ENCODE results near the gene ITPK1. TPM values are rescaled to one million over a fixed set of nuclear protein-coding genes. Genes with fewer than 3 reads are reported as not detected.

The ITPK1 gene
- total RNA-seq, 2 experiments from 2014 or later, result 28.1 to 35.2 TPM

DNA sequence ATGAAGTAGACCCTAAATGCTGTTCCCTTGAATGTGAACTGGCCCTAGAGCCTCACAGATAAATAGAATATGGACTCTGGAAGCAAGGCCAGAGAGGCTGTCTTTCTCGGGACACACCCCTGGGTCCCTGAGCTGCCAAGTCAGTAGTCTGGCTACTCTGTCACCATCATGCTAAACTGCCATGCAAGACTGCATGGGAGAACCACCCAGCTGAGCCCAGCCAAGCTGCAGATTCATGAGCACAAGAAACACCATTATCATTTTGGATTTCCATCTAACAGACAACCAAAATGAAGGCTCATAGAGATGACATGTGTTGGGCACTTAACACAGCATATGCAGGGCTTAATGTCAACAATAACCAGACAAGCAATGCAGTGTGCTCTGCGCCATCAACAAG is 139.5 kb downstream of the ITPK1 start:
- CTCF ChIA-PET, result no interaction called here
- no peaks in the 10 kb centered on the region for H3K4me1 Mint-ChIP-seq (ENCODE audit: low read depth)
- H3K36me3 Mint-ChIP-seq, result peaks cover 60% of the 10 kb centered on the region
- no peak for DNase-seq
- H3K4me3 Mint-ChIP-seq, result no peak overlapping the region
- H3K27ac Mint-ChIP-seq, result no peak overlapping the region
- H3K27me3 Mint-ChIP-seq, result no peaks in the 10 kb centered on the region
- intact Hi-C loops (cut with micrococcal nuclease), result no loop called here
- H3K9me3 Mint-ChIP-seq, result peaks cover 58% of the 10 kb centered on the region
- POLR2A ChIA-PET, result no interaction called here

GRCh38 chr14:92974541-92975345 is 141.0 kb downstream of the ITPK1 start:
- intact Hi-C loops (cut with micrococcal nuclease), result no loop called here
- CTCF ChIA-PET, result interaction anchor here (0.7 kb wide), 1 partner anchor 120 kb away, joined by 3 read pairs; no protein-coding TSS in a partner anchor
- Mint-ChIP-seq H3K4me3 (no peak overlapping the region), H3K36me3 (peaks cover 49% of the 10 kb centered on the region), H3K27ac (no peak overlapping the region), H3K9me3 (peaks cover 45% of the 10 kb centered on the region), H3K4me1 (ENCODE audit: low read depth) (no peaks in the 10 kb centered on the region), H3K27me3 (no peaks in the 10 kb centered on the region)
- POLR2A ChIA-PET, result no interaction called here
- no peak for DNase-seq

DNA sequence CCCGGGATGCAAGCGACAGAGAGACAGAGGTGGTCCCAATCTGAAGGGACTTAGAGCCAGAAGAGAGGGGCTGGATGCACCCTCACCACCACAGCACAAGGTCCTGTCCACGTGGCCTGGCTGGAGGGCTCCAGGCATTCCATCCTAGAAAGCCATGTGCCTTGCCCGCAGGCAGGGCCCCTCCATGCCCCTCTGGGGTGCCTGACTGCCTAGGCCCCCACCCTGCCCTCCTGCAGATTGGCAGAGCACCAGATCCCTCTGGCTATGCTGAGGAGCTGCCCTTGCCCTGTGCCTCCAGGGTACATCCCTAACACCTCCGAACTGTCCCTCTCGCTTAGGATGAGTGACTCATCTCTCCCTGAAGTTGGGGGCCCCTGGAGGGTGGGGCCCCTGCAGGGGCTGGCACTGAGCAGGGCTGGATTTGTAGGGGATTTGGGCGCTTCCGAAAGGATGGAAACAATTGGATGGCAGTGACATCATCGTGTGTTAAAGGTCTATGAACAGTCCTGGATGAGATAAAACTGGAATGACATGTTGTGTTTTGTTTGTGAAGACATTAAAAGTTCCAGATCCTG is 141.8 kb downstream of the ITPK1 start:
- CTCF ChIA-PET, result interaction anchor here (0.7 kb wide), 1 partner anchor 121 kb away, joined by 3 read pairs; no protein-coding TSS in a partner anchor
- H3K4me1 Mint-ChIP-seq (ENCODE audit: low read depth), result no peaks in the 10 kb centered on the region
- intact Hi-C loops (cut with micrococcal nuclease), result no loop called here
- peaks cover 36% of the 10 kb centered on the region for H3K9me3 Mint-ChIP-seq
- H3K4me3 Mint-ChIP-seq, result no peak overlapping the region
- H3K36me3 Mint-ChIP-seq, result peaks cover 41% of the 10 kb centered on the region
- H3K27me3 Mint-ChIP-seq, result no peaks in the 10 kb centered on the region
- no peak overlapping the region for H3K27ac Mint-ChIP-seq
- POLR2A ChIA-PET, result no interaction called here
- DNase-seq, result no peak

- H3K36me3 Mint-ChIP-seq, result peaks cover 35% of the 10 kb centered on the region
- CTCF ChIA-PET, result no interaction called here
- POLR2A ChIA-PET, result no interaction called here
- H3K4me3 Mint-ChIP-seq, result no peak overlapping the region
- DNase-seq, result peak; percentile 46
- intact Hi-C loops (cut with micrococcal nuclease), result no loop called here
- H3K4me1 Mint-ChIP-seq (ENCODE audit: low read depth), result no peaks in the 10 kb centered on the region
- no peak overlapping the region for H3K27ac Mint-ChIP-seq
- peaks cover 31% of the 10 kb centered on the region for H3K9me3 Mint-ChIP-seq
- H3K27me3 Mint-ChIP-seq, result no peaks in the 10 kb centered on the region
These were observed 142.4 kb downstream of the ITPK1 start for GRCh38 chr14:92973261-92973797.

DNA sequence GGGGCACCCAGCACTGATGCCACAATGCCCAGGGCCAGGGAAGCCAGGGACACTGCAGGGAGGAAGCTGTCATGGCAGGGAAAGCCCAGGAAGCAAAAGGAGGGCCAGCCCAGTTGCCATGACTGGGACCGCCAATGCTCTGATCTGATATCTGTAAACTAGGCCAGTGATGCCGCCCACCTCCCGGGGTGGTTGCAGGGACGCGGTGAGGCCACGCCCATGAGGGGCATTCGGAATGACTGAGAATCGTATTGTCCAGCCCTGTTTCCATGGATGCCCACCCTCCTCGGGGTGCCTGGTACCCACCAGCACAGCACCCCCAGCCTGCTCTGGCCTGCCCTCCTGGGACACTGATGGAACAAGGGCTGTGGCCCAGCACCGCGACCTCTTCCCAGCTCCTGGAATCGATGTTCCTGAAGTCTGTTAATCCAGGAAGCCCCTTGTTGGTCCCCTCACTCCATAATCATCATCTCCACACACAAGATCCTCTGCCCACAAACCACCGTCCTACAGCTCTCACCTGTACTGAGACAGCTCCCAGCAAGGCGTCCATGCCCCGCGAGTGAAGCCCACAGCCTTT is 144.0 kb downstream of the ITPK1 start:
- Mint-ChIP-seq H3K27ac (no peak overlapping the region), H3K36me3 (peaks cover 25% of the 10 kb centered on the region), H3K4me3 (no peak overlapping the region), H3K27me3 (no peaks in the 10 kb centered on the region), H3K4me1 (ENCODE audit: low read depth) (no peaks in the 10 kb centered on the region), H3K9me3 (peaks cover 19% of the 10 kb centered on the region)
- ChIA-PET POLR2A (no interaction called here), CTCF (no interaction called here)
- intact Hi-C loops (cut with micrococcal nuclease), result no loop called here
- DNase-seq, result no peak

- ChIA-PET CTCF (interaction anchor here (1.0 kb wide), 1 partner anchor 18 kb away, joined by 3 read pairs; no protein-coding TSS in a partner anchor), POLR2A (no interaction called here)
- intact Hi-C loops (cut with micrococcal nuclease), result no loop called here
- Mint-ChIP-seq H3K27me3 (no peaks in the 10 kb centered on the region), H3K4me1 (ENCODE audit: low read depth) (no peaks in the 10 kb centered on the region), H3K27ac (no peak overlapping the region), H3K4me3 (no peak overlapping the region), H3K36me3 (peaks cover 16% of the 10 kb centered on the region), H3K9me3 (peaks cover 7% of the 10 kb centered on the region)
- DNase-seq, result no peak
These were observed 145.5 kb downstream of the ITPK1 start for GRCh38 chr14:92970271-92970670.

GRCh38 chr14:92969871-92970270 is 145.9 kb downstream of the ITPK1 start:
- POLR2A ChIA-PET, result no interaction called here
- Mint-ChIP-seq H3K27ac (no peak overlapping the region), H3K4me1 (ENCODE audit: low read depth) (no peaks in the 10 kb centered on the region), H3K27me3 (no peaks in the 10 kb centered on the region), H3K9me3 (peaks cover 7% of the 10 kb centered on the region), H3K36me3 (peaks cover 14% of the 10 kb centered on the region), H3K4me3 (no peak overlapping the region)
- CTCF ChIA-PET, result interaction anchor here (1.0 kb wide), 1 partner anchor 18 kb away, joined by 3 read pairs; no protein-coding TSS in a partner anchor
- intact Hi-C loops (cut with micrococcal nuclease), result no loop called here
- DNase-seq, result no peak

DNA sequence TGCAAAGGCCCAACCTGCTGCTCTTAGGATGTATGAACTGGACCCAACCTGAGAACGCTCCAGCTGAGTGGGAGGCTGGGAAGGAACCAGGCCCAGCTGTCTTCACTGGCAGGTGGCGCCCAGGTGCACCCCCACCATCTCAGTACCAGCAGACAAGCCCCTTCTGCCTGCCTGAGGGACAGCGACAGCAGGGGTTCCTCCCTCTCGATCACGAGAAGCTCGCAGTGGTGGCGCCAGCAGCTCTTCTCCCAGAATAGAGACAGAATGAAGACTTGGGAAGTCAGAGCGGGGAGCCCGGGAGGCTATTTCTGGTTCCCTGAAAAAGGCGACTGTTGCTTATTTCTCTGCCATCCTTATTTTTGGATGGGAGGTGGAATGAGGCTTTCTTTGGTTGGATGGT is 146.3 kb downstream of the ITPK1 start:
- no peaks in the 10 kb centered on the region for H3K27me3 Mint-ChIP-seq

GRCh38 chr14:92968291-92969020 is 147.3 kb downstream of the ITPK1 start:
- Mint-ChIP-seq H3K4me1 (ENCODE audit: low read depth) (no peaks in the 10 kb centered on the region), H3K27me3 (no peaks in the 10 kb centered on the region), H3K36me3 (peaks cover 6% of the 10 kb centered on the region), H3K27ac (no peak overlapping the region), H3K4me3 (no peak overlapping the region), H3K9me3 (peaks cover 6% of the 10 kb centered on the region)
- CTCF ChIA-PET, result interaction anchor here (0.7 kb wide), 1 partner anchor 265 kb away, joined by 3 read pairs; no protein-coding TSS in a partner anchor
- DNase-seq, result no peak
- intact Hi-C loops (cut with micrococcal nuclease), result no loop called here
- POLR2A ChIA-PET, result interaction anchor here (0.6 kb wide), 1 partner anchor 99 kb away, joined by 3 read pairs; no protein-coding TSS in a partner anchor

More for the DNA sequence above, 146.3 kb downstream of the ITPK1 start:
- Mint-ChIP-seq H3K4me1 (ENCODE audit: low read depth) (no peaks in the 10 kb centered on the region), H3K9me3 (peaks cover 7% of the 10 kb centered on the region), H3K27ac (no peak overlapping the region), H3K36me3 (peaks cover 10% of the 10 kb centered on the region), H3K4me3 (no peak overlapping the region)
- no peak for DNase-seq
- intact Hi-C loops (cut with micrococcal nuclease), result no loop called here
- ChIA-PET POLR2A (no interaction called here), CTCF (interaction anchor here (0.7 to 1.0 kb wide), 2 partner anchors 17 to 266 kb away, joined by 3 read pairs; no protein-coding TSS in a partner anchor)

DNA sequence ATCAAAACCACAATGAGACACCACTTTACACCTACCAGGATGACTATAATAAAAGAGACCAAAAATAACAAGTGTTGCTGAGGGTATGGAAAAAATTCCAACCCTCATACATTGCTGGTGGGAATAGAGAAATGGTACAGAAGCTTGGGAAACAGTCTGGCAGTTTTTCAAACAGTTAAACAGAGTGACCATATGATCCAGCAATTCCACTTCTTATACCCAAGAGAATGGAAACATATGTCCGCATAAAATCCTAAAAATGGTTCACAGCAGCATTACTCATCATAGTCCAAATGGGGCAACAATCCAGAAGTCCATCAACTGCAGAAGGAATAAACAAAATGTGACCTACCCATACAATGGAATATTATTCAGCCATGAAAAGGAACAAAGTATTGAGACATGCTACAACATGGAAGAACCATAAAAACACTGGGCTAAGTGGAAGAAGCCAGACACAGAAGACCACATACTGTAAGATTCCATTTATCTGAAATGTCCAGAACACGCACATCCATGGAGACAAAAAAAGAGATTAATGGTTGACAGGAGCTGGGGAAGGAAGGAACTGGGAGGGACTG is 148.3 kb downstream of the ITPK1 start:
- peaks cover 6% of the 10 kb centered on the region for H3K36me3 Mint-ChIP-seq
- H3K4me3 Mint-ChIP-seq, result no peak overlapping the region
- peaks cover 4% of the 10 kb centered on the region for H3K9me3 Mint-ChIP-seq
- ChIA-PET POLR2A (no interaction called here), CTCF (no interaction called here)
- H3K27ac Mint-ChIP-seq, result no peak overlapping the region
- no peaks in the 10 kb centered on the region for H3K27me3 Mint-ChIP-seq
- no peak for DNase-seq
- intact Hi-C loops (cut with micrococcal nuclease), result no loop called here
- H3K4me1 Mint-ChIP-seq (ENCODE audit: low read depth), result no peaks in the 10 kb centered on the region

GRCh38 chr14:92965281-92965680 is 150.4 kb downstream of the ITPK1 start:
- Mint-ChIP-seq H3K27me3 (no peaks in the 10 kb centered on the region), H3K27ac (no peak overlapping the region), H3K9me3 (peaks cover 4% of the 10 kb centered on the region), H3K36me3 (peaks cover 6% of the 10 kb centered on the region), H3K4me3 (no peak overlapping the region), H3K4me1 (ENCODE audit: low read depth) (no peaks in the 10 kb centered on the region)
- ChIA-PET CTCF (interaction anchor here (3.0 kb wide), 1 partner anchor 13 kb away, joined by 15 read pairs; no protein-coding TSS in a partner anchor), POLR2A (no interaction called here)
- no peak for DNase-seq
- intact Hi-C loops (cut with micrococcal nuclease), result no loop called here

Measured in activated CD4-positive, alpha-beta memory T cell treated with anti-CD3 and anti-CD28 coated beads for 36 hours (primary cell).